ENCODE results near the gene MBOAT2. TPM values are rescaled to one million over a fixed set of nuclear protein-coding genes. Genes with fewer than 3 reads are reported as not detected.

Gene MBOAT2
- total RNA-seq, 3 donors from 2014 or later (not counting 1 experiment from before 2014, with no cell fraction given): 2.9 to 18.4 (median 4.2) TPM

DNA sequence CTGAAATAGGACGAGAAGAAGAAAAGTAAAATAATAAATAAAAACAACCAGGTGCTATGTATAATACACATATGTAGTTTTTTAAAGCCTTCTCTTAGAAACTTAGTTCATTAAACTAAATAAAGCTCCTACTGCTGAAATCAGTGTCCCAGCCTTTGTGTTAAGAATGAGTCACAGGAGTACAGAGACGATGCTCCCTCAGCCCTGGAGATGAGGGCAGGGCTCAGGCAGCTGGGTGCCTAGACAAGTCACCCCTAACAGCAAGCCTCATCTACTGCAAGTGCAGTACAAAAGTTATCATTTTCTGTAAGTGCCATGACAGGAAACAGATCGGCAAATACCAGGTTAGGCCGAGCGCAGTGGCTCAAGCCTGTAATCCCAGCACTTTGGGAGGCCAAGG is 184.3 kb downstream of the MBOAT2 start:
- Mint-ChIP-seq H3K4me1 (peaks cover 0 to 6% of the 10 kb centered on the region in 2 donors), H3K36me3 (peaks cover 10% of the 10 kb centered on the region), H3K4me3 (no peak overlapping the region), H3K27ac (no peak overlapping the region), H3K9me3 (no peaks in the 10 kb centered on the region), H3K27me3 (ENCODE audit: low read depth in 2 of 2) (no peaks in the 10 kb centered on the region)
- intact Hi-C loops (cut with micrococcal nuclease): no loop called here
- DNase-seq (no peak), ATAC-seq (no peak)
- H3K4me1 ChIP-seq (ENCODE audit: control insufficient read depth, insufficient read depth, low read length): no peaks in the 10 kb centered on the region
- H3K4me3 ChIP-seq (ENCODE audit: low read length): no peak overlapping the region
- WGBS (ENCODE audit: insufficient coverage): 92% methylated on average over 4 of the region's 5 CpGs
- H3K27me3 ChIP-seq (ENCODE audit: control insufficient read depth, insufficient read depth, low read length): no peaks in the 10 kb centered on the region
- H3K9me3 ChIP-seq (ENCODE audit: control insufficient read depth, insufficient read depth, low read length): no peaks in the 10 kb centered on the region
- peaks cover 41% of the 10 kb centered on the region for H3K36me3 ChIP-seq (ENCODE audit: control insufficient read depth, insufficient read depth, low read length)
- TF ChIP-seq, protein P1, sequence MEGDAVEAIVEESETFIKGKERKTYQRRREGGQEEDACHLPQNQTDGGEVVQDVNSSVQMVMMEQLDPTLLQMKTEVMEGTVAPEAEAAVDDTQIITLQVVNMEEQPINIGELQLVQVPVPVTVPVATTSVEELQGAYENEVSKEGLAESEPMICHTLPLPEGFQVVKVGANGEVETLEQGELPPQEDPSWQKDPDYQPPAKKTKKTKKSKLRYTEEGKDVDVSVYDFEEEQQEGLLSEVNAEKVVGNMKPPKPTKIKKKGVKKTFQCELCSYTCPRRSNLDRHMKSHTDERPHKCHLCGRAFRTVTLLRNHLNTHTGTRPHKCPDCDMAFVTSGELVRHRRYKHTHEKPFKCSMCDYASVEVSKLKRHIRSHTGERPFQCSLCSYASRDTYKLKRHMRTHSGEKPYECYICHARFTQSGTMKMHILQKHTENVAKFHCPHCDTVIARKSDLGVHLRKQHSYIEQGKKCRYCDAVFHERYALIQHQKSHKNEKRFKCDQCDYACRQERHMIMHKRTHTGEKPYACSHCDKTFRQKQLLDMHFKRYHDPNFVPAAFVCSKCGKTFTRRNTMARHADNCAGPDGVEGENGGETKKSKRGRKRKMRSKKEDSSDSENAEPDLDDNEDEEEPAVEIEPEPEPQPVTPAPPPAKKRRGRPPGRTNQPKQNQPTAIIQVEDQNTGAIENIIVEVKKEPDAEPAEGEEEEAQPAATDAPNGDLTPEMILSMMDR (IDR thresholded peaks at IDR 0.05): no peak
- no peak overlapping the region for H3K27ac ChIP-seq (ENCODE audit: low read length)

DNA sequence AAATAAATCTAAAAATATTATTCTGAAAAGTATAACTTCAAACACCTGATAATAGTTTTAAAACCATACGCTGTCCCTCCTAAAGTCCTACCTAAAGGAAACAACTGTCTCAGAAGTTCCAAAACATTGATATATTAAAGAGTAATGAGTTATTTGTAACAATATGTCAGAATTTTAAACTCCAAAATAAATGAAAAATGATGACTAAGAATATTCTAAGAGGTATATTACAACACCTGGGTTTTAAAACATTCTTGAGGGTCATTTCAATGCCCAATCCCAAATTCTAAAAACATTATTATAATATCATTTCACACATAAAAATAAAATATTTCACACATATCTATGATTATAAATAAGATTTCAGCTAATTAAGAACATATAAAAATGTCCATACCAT is 186.3 kb downstream of the MBOAT2 start:
- no peak overlapping the region for H3K27ac Mint-ChIP-seq
- H3K4me1 ChIP-seq (ENCODE audit: control insufficient read depth, insufficient read depth, low read length): no peaks in the 10 kb centered on the region
- no peak overlapping the region for H3K4me3 Mint-ChIP-seq
- H3K4me1 Mint-ChIP-seq: peaks cover 0 to 6% of the 10 kb centered on the region in 2 donors
- H3K36me3 ChIP-seq (ENCODE audit: control insufficient read depth, insufficient read depth, low read length): peaks cover 56% of the 10 kb centered on the region
- no CpG with 5 or more reads among the region's 1 CpG for WGBS (ENCODE audit: insufficient coverage)
- no peak overlapping the region for H3K27ac ChIP-seq (ENCODE audit: low read length)
- no peaks in the 10 kb centered on the region for H3K9me3 Mint-ChIP-seq
- peaks cover 13% of the 10 kb centered on the region for H3K36me3 Mint-ChIP-seq
- H3K27me3 ChIP-seq (ENCODE audit: control insufficient read depth, insufficient read depth, low read length): no peaks in the 10 kb centered on the region
- H3K4me3 ChIP-seq (ENCODE audit: low read length): no peak overlapping the region
- DNase-seq: no peak
- TF ChIP-seq, protein P1 (IDR thresholded peaks at IDR 0.05): no peak
- H3K27me3 Mint-ChIP-seq (ENCODE audit: low read depth in 2 of 2): no peaks in the 10 kb centered on the region
- ATAC-seq: no peak
- intact Hi-C loops (cut with micrococcal nuclease): no loop called here
- H3K9me3 ChIP-seq (ENCODE audit: control insufficient read depth, insufficient read depth, low read length): no peaks in the 10 kb centered on the region

DNA sequence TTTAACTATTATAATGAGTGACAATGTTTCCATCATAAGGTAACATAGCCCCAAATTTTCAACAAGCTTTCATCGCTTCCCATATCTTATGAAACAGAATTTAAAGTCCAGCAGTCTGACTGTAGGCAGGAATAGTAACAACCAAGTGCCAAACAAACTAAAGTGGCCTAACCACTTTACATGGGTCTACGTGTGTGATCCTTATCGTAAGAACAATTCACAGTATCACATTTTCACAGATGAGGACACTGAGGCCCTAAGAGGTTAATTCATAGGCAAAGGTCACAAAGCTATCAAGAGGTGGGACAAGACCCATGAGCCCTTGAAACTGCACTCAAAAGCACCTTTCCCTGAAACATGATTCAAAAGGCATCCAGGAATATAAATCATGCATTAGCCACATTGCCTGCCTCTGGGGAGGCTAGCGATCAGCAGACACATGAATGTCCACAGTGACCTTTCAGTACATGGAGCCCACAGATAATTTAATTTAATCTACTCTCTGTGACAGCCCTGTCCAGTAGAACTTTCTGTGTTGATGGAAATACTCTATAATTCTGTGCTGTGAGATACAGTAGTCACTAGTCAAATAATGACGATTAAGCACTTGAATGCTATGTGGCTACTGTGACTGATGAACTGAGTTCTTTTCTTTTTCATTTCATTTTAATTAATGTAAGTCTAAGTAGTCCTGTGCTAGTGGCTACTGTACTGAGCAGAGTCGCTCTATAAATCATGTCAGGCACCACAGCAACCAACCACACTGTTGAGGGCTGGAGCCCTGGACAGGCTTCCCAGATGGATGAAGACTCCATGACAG is 196.4 kb downstream of the MBOAT2 start:
- H3K4me3 ChIP-seq (ENCODE audit: low read length): no peak overlapping the region
- no peaks in the 10 kb centered on the region for H3K9me3 ChIP-seq (ENCODE audit: control insufficient read depth, insufficient read depth, low read length)
- H3K27me3 Mint-ChIP-seq (ENCODE audit: low read depth in 2 of 2): no peaks in the 10 kb centered on the region
- TF ChIP-seq, protein P1 (IDR thresholded peaks at IDR 0.05): no peak
- WGBS (ENCODE audit: insufficient coverage): 100% methylated on average over 5 of the region's 6 CpGs
- H3K27me3 ChIP-seq (ENCODE audit: control insufficient read depth, insufficient read depth, low read length): no peaks in the 10 kb centered on the region
- H3K27ac ChIP-seq (ENCODE audit: low read length): no peak overlapping the region
- H3K36me3 ChIP-seq (ENCODE audit: control insufficient read depth, insufficient read depth, low read length): peaks cover 71% of the 10 kb centered on the region
- no peak overlapping the region for H3K27ac Mint-ChIP-seq
- no peaks in the 10 kb centered on the region for H3K9me3 Mint-ChIP-seq
- ATAC-seq (no peak), DNase-seq (no peak)
- intact Hi-C loops (cut with micrococcal nuclease): no loop called here
- peaks cover 25% of the 10 kb centered on the region for H3K36me3 Mint-ChIP-seq
- H3K4me3 Mint-ChIP-seq: no peak overlapping the region
- H3K4me1 ChIP-seq (ENCODE audit: control insufficient read depth, insufficient read depth, low read length): no peaks in the 10 kb centered on the region
- peaks cover 0 to 6% of the 10 kb centered on the region in 2 donors for H3K4me1 Mint-ChIP-seq
